NCI-H345 treated with DMSO at 0.1 percent for 48 hours (cell line): ENCODE measurements around the gene ARHGAP24.
"Not testable (repeated sequence)": the region's sequence is repeated elsewhere in the genome, so short reads cannot be mapped to it uniquely, and the experiment has no call there.

Source experiments
- DNase-seq: peaks from one replicate; lab custom pipeline; 2025; ENCODE audit not compliant: unreplicated experiment; lab: John Stamatoyannopoulos, UW

The ARHGAP24 gene

DNA sequence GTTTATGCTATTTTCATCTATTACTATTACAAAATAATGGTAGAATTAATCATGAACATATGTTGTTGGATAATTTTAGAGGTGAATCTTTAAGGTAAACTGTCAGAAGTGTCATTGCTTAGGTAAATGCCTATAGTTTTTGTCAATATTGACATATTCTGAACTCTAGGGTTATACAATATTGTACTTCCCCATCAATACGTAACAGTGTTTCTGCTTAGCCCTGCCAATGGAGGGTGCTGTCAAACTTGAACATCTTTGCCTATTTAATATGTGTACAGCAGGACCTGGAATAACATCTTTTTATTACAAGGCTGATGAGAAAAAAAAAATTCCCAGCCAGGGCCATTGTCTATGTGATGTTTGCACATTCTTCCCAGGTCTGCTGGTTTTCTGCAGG, 40.8 kb downstream of the ARHGAP24 start:
- no peak for DNase-seq

GRCh38 chr4:85518526-85518925, 43.6 kb downstream of the ARHGAP24 start:
- DNase-seq = not testable (repeated sequence)

DNA sequence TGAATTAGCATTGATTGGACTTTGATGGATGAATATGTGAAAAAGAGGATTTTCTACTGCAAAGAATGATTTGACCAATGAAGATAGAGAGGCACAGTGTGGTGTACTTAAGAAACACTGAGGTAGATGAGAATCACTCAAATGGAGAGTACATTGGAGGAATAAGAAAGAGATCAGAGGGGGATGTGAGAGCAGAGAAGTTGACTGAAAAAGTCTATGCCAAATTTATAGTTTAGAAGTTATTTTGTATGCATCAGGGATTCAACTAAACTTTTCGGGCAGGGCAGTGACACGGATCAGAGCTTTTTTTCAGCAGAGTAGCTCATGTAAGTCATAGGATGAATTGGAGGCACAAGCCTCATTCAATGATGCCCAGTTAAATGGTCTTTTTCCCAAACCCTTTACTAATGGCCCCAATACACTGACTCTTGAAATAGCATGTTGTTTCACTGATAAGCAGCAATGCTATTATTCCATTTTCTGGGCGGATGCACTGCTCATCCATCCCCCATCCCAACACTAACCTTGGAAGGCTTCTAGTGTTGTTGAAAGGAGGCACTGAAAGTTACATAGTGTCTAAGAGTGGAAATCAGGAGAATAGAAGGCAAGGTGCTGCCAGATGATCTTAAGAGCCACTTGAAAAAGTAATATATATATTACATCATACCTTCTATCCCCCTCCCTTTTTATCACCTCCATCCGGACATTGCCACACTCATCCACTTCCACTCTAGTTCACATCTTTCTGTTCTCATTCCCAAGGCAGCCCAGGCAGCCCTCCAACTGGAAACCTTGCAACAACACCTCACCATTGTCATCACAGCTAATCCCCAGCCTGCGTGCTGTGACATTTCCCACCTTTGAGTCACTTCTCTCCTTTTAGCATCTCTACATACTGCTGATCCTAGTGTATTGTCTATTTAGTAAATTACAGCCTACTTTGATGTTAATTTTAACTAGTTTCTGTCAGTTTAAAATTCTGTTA, 46.1 kb downstream of the ARHGAP24 start:
- no peak for DNase-seq

- DNase-seq = no peak
Measured at GRCh38 chr4:85522277-85522676, 47.3 kb downstream of the ARHGAP24 start.

GRCh38 chr4:85522836-85523235, 47.9 kb downstream of the ARHGAP24 start:
- DNase-seq = no peak

- DNase-seq = no peak
Measured at GRCh38 chr4:85527815-85528214, 52.9 kb downstream of the ARHGAP24 start.

DNA sequence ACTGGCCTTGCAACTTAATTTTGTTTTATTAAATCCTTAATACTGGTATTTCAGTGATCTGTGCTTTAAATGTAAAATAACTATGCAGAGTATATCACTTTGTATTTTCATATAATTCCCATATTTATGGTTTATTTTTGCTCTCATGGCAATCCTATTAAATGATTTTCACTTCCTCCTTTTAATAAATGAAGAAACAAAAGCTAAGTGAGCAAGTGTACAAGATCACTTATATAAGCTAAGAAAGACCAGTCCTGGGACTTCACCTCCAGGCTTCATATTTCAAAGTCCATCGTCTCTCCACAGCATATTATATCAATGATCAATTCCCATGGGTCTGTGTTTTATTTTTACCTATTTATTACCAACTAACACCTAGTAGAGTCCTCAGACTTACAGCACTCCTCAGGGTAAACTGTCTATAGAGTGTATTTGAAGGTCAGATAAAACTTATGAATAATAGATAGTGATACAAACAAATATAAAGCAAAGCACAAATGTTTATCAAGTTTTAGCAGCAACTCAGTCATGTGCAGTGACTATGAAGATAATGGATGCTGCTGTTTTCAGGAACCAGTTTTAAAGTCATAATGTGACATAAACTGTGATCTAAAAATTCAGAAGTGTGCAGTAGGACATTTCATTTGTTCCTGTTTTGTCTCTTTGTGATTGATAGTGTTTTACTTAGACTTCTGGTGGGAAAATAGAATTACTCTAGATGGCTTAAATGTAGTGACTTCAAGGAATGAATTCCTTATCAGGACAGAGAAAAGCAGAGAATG, 56.8 kb downstream of the ARHGAP24 start:
- no peak for DNase-seq

DNA sequence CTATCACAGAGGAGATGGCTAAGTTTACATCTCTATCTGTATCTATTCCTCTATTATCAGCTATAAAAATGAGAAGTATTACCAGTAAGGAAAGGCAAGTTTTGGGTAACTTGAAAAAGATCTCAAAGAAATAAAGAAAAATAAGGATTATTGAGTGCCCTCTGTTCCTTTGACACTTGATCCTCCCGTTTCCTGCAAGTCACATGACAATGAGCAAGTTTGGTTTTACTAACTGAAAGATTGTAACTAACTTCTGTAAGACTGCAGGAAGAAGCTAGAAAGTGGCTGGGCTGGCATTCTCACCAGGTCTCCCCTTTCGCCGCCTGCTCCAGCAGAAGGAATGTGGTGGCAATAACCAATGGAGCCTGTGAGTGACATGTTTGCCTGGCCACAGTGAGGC, 59.2 kb downstream of the ARHGAP24 start:
- no peak for DNase-seq

DNA sequence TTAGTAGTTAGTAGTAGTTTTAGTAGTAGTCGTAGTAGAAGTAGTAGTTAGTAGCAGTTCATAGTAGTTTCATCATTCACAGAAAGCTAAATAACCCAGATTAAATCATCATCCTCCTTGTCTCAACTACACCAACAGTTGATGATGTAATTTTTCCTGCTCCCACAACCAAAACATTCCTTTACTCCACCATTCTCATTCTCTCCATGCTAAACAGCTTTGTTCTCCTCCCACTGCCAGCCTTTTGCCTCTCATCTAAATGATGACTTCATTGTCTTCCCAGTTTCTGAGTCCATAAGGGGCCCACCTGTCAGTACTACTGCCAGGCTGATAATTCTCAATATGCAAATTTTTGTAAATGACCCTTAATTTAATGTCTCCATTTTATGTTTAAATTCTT, 68.9 kb downstream of the ARHGAP24 start:
- DNase-seq = no peak

DNA sequence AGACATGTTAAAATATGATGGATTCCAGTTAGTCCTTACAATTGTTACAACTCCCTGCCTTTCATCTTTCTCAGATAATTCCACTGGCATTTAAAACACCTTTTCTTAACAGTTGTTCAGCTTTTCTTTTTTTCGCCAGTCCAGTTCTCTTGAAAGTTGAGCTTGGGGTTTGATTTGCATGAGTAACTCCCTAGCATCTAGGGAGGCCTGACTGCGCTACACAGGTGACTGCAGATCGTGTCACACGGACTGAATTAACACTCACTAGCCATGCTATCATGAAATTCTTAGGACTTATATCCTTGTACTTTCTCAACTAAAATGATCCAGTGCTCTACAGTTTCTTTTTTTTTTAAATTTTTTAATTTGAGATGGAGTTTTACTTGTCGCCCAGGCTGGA, 69.8 kb downstream of the ARHGAP24 start:
- DNase-seq = no peak

GRCh38 chr4:85548116-85548515, 73.2 kb downstream of the ARHGAP24 start:
- DNase-seq = no peak

DNA sequence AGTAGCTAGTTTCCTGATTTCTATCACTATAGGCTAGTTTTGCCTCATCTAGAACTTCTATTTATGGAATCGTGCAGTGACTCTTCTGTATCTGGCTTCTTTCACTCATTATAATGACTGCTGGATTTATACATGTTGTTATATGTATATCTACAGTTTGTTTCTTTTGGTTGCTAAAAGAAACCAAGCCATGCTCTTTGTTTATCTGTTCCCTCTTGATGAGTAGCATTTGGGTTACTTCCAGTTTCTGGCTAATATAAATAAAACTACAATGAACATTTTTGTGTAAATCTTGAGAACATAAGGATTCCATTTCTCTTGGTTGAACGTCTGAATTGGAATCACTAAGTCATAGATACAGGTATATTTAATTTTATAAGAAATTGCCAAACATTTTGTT, 73.9 kb downstream of the ARHGAP24 start:
- DNase-seq = no peak

GRCh38 chr4:85555206-85555605, 80.3 kb downstream of the ARHGAP24 start:
- no peak for DNase-seq

DNA sequence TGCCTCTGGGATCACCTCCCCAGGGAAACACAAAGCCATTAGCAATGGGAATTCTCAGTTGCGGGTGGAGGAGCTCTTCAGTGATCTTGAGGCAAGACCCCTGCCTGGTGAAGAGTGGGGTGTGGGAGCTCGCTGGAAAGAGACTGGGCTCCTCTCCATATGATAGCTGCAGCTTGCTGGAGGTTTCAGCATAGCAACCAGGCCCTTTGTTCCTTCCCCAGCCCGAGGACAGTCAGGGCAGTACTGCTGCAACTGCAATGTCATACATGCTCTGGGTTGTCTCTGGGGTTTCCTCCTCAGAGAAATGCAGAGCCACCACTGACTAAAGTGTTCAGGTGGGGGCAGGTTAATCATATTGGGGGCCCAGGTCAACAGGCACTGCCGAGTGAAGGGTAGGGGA, 81.3 kb downstream of the ARHGAP24 start:
- no peak for DNase-seq

DNA sequence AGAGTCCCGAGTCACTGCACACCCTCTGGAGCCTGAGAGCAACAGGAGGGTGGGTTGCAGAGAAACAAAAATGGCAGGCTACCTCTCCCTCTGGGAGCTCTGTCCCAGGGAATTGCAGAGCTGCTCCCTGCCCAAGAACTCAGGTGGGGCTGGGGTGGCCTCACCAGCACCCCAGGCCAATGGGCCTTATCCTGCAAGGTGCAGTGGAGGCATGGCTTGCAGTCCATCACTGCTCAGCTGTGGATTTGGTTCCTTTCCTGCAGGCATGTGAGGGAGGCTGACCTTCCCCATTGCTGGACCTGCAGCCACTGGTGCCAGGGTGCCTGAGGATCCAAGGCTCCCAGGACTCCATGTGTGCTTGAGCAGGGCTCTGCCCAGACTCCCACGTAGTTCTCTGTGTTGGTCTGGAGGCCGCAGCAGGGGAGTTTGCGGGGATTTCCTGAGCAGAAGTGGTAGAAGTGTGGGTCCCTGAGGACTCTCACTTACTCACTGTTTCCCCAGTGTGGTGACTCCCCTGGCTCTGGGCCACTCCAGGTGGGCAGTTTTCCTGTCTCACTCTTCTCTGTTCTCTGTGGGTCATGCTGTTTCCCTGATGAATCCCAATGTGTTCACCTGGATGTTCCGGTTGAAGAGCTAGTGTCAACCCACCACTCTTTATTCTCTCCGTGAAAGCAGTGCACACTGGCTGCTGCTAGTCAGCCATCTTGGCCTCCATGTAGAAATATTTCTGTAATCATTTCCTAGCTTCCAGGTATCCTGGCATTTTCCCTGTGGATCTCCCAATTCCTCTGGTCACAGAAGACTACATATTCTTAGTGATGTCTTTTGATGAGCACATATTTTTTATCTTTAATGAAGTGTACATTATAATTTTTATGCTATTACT, 82.3 kb downstream of the ARHGAP24 start:
- no peak for DNase-seq

GRCh38 chr4:85565761-85566480, 91.0 kb downstream of the ARHGAP24 start:
- DNase-seq = no peak

DNA sequence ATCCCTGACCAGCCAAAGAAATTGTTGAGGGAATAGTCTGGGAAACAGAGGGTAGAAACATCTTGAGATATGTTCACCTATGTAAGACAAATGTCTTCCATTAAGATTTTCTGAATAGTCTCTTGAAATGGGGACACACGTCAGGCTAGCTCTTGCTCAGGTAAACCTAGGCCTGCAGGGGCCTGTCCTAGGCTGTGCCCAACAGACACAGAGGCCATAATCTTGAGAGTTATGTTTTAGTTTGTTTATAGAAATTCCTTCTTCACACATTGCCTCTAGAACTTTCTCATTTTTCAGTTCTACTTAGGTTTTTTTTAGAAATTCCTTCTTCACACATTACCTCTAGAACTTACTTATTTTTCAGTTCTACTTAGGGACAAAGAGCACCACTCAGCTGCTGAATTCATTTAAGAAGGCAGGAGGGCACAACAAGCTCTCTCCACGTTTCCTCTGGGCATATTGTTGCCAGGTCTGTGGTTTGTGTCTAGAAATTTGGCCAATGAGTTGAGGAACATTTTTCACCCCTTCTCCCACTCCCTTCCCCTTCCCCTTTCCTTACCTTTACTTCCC, 94.9 kb downstream of the ARHGAP24 start:
- no peak for DNase-seq

DNA sequence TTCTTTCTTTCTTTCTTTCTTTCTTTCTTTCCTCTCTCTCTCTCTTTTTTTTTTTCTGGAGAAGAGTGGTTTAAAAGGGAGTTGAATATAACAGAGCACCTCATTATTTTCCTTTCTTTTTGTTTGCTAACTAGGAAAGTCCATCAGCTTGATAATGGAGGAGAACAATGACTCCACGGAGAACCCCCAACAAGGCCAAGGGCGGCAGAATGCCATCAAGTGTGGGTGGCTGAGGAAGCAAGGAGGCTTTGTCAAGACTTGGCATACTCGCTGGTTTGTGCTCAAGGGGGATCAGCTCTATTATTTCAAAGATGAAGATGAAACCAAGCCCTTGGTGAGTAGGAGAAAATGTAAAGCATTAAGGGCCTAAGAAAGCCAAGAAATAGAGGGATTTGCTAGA, 95.4 kb downstream of the ARHGAP24 start:
- no peak for DNase-seq

DNA sequence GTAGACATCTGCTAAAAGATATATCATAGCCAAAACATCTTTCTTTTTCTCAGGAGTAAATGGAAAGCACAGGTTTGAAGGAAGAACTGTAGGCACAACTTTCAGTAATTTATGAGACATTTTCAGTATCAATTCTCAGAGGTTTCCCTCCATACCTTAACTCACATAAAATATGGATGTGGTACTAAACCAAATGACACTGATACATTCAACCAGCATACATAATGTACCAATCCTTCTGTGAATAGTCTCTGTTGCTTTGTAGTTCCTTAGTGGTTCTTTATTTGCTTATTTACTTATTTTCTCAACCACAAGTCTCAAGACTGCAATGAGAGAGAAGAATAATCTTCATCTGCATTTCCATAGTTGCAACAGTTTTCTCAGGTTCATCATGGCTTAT, 96.1 kb downstream of the ARHGAP24 start:
- DNase-seq = no peak

- DNase-seq = no peak
Measured at GRCh38 chr4:85573270-85573669, 98.3 kb downstream of the ARHGAP24 start.
